ENCODE measurements around the gene APBA2. TPM values are rescaled to one million over a fixed set of nuclear protein-coding genes. Genes with fewer than 3 reads are reported as not detected.

APBA2 gene
- total and polyA plus RNA-seq, 2 of the 4 experiments (the other 2 are of a cell fraction) = 21.7 to 33.0 TPM

GRCh38 chr15:28942046-28942445 is 56.3 kb downstream of the APBA2 start:
- Histone ChIP-seq H3K36me3 (ENCODE audit: control insufficient read depth, insufficient read depth, low read length) (no peaks in the 10 kb centered on the region; the same call in 1 of the 2 replicates), H3K9ac (ENCODE audit: low read depth, low read length) (no peak overlapping the region), H3K79me1 (ENCODE audit: low read depth in 1 of 2, low read length in 2 of 2) (peaks cover 15 to 42% of the 10 kb centered on the region in 2 experiments), H2BK5ac (ENCODE audit: low read depth, low read length, poor library complexity, severe bottlenecking) (no peak overlapping the region), H2AK9ac (replicated peaks; ENCODE audit: low read depth, low read length, poor library complexity) (no peak overlapping the region), H3K56ac (ENCODE audit: extremely low read depth, insufficient read depth, low read length) (no peak overlapping the region), H4K5ac (ENCODE audit: low read depth, low read length) (no peak overlapping the region), H3K4me2 (ENCODE audit: low read depth, low read length) (no peak overlapping the region), H3K4me1 (ENCODE audit: control insufficient read depth, insufficient read depth, low read length) (no peaks in the 10 kb centered on the region), H3K18ac (ENCODE audit: low read depth, low read length) (no peak overlapping the region), H3K27ac (ENCODE audit: insufficient read depth, low read length) (no peak overlapping the region), H3K4ac (ENCODE audit: low read depth, low read length) (no peak overlapping the region), H3K23ac (ENCODE audit: low read depth, low read length) (no peak overlapping the region), H2BK20ac (ENCODE audit: low read depth, low read length) (no peak overlapping the region), H2AFZ (replicated peaks; ENCODE audit: low read length, poor library complexity) (no peak overlapping the region), H4K91ac (ENCODE audit: insufficient read depth, low read depth, low read length) (no peak overlapping the region), H3K9me1 (ENCODE audit: insufficient read depth, low read length) (peaks cover 7% of the 10 kb centered on the region; the same call in 1 of the 2 replicates), H2BK120ac (ENCODE audit: low read depth, low read length) (no peak overlapping the region), H4K8ac (ENCODE audit: low read depth in 2 of 2, low read length in 2 of 2) (no peak overlapping the region), H4K20me1 (ENCODE audit: insufficient read depth, low read length) (peaks cover 3% of the 10 kb centered on the region; the same call in 1 of the 2 replicates), H3K9me3 (ENCODE audit: control insufficient read depth, insufficient read depth, low read length) (no peaks in the 10 kb centered on the region), H3K14ac (replicated peaks; ENCODE audit: low read depth, low read length) (no peak overlapping the region), H2BK15ac (ENCODE audit: low read depth, low read length) (no peak overlapping the region), H2AK5ac (ENCODE audit: low read depth, low read length) (no peak overlapping the region), H3K4me3 (ENCODE audit: insufficient read depth, low read depth, low read length) (no peak overlapping the region), H3K27me3 (ENCODE audit: control insufficient read depth, insufficient read depth, low read length) (no peaks in the 10 kb centered on the region)
- intact Hi-C loops (cut with micrococcal nuclease) (no loop called here), dilution Hi-C loops (cut with HindIII; ENCODE audit: low sequenced_read_pairs, unreplicated experiment) (no loop called here), in situ Hi-C loops (cut with MboI; ENCODE audit: low sequenced_read_pairs) (no loop called here)
- ChIA-PET CTCF (interaction anchor here (1.6 kb wide), 1 partner anchor 12 kb away, joined by 3 read pairs; no protein-coding TSS in a partner anchor), POLR2A (ENCODE audit: unreplicated experiment) (no interaction called here)
- BruUV-seq (replicated peaks) = no TSS peak
- TF ChIP-seq RFX5 (IDR thresholded peaks at IDR 0.05; ENCODE audit: low read depth, low read length) = no peak
- no peak for TF ChIP-seq CHD1 (IDR thresholded peaks at IDR 0.05; ENCODE audit: low read depth, low read length)
- TF ChIP-seq POLR2A (IDR thresholded peaks at IDR 0.05; ENCODE audit: low read depth, low read length) = no peak
- no peak for TF ChIP-seq SMC3 (IDR thresholded peaks at IDR 0.05; ENCODE audit: low read depth, low read length)
- ATAC-seq (ENCODE audit: low read depth) (no peak), DNase-seq (no peak)
- WGBS, 2 experiments (ENCODE audit: extremely low coverage in 2 of 2, insufficient read length in 1 of 2) = 100% methylated on average over 1 of the region's 10 CpGs; no CpG with 5 or more reads in 1 of the 2 experiments
